MCF 10A (cell line): ENCODE results near the gene SHLD1. TPM values are rescaled to one million over a fixed set of nuclear protein-coding genes. Genes with fewer than 3 reads are reported as not detected.

Experiments used
- BruUV-seq: library from RNA; stranded (reverse); fragments of 400-500 nt; replicated peaks from 2 replicates; lab custom pipeline; 2021; lab: Mats Ljungman, UMichigan
- CTCF ChIA-PET: fragments of 300-600 bp; sonication (Branson Sonifier 250); formaldehyde crosslinking; extraction: SDS; loops from one replicate; lab custom pipeline; 2021; ENCODE audit warnings: antibody characterized with exemption, inconsistent platforms; lab: Yijun Ruan, JAX
- POLR2A ChIA-PET: fragments of 300-600, 350-650 bp; sonication (Branson Sonifier 250); formaldehyde crosslinking; extraction: SDS; loops from one replicate; lab custom pipeline; 2020; ENCODE audit warnings: antibody characterized with exemption, inconsistent platforms; lab: Yijun Ruan, JAX
- DNase-seq: peaks from one replicate; pipeline ENCODE4 v3.0.0-alpha.2; 2018; ENCODE audit not compliant: unreplicated experiment
- H3K27ac Mint-ChIP-seq: one replicate; pipeline ENCODE4 v1.8.0; 2022; ENCODE audit warnings: mild to moderate bottlenecking, low read depth, mixed read lengths; ENCODE audit not compliant: unreplicated experiment
- H3K27me3 Mint-ChIP-seq: one replicate; pipeline ENCODE4 v1.8.0; 2022; ENCODE audit warnings: mixed read lengths; ENCODE audit not compliant: insufficient read depth, unreplicated experiment
- H3K36me3 Mint-ChIP-seq: one replicate; pipeline ENCODE4 v1.8.0; 2022; ENCODE audit warnings: mild to moderate bottlenecking, moderate library complexity, mixed read lengths; ENCODE audit not compliant: insufficient read depth, unreplicated experiment
- H3K4me1 Mint-ChIP-seq: one replicate; pipeline ENCODE4 v1.8.0; 2022; ENCODE audit warnings: mixed read lengths; ENCODE audit not compliant: insufficient read depth, unreplicated experiment
- H3K4me3 Mint-ChIP-seq: one replicate; pipeline ENCODE4 v1.8.0; 2022; ENCODE audit warnings: mild to moderate bottlenecking, moderate library complexity, mixed read lengths; ENCODE audit not compliant: unreplicated experiment
- H3K9me3 Mint-ChIP-seq: one replicate; pipeline ENCODE4 v1.8.0; 2022; ENCODE audit warnings: mixed read lengths; ENCODE audit not compliant: unreplicated experiment
- CTCF ChIP-seq: fragments of 200-600 bp; IDR thresholded peaks from one replicate; pipeline ENCODE4 v1.8.0; 2022; ENCODE audit warnings: antibody characterized with exemption, mild to moderate bottlenecking; ENCODE audit not compliant: unreplicated experiment
- intact Hi-C: fragments of 100-400 bp; cut with micrococcal nuclease; formaldehyde crosslinking; loops from 2 replicates; pipeline ENCODE4 v1.14.1; 2022
- total RNA-seq: library from RNA; stranded (reverse); gene quantifications from 2 replicates; pipeline ENCODE4 v1.2.3, GENCODE V29; 2022

SHLD1 gene
- total RNA-seq, 1 experiment from 2014 or later = 2.3 TPM

- intact Hi-C loops = loop anchor here (5.0 kb wide), 2 partner anchors 123 to 268 kb away; no protein-coding TSS in a partner anchor
- ChIA-PET POLR2A (interaction anchor here (0.5 to 0.7 kb wide), 3 partner anchors 8 to 320 kb away, joined by 3 to 4 read pairs (median 4); no protein-coding TSS in a partner anchor), CTCF (interaction anchor here (0.5 to 0.9 kb wide), 5 partner anchors 11 to 172 kb away, joined by 3 to 5 read pairs (median 3); no protein-coding TSS in a partner anchor)
- H3K36me3 Mint-ChIP-seq = no peaks in the 10 kb centered on the region
- no peaks in the 10 kb centered on the region for H3K4me1 Mint-ChIP-seq
- H3K27ac Mint-ChIP-seq = no peak overlapping the region
- H3K27me3 Mint-ChIP-seq = no peaks in the 10 kb centered on the region
- no peak for TF ChIP-seq CTCF
- DNase-seq = no peak
- no peak overlapping the region for H3K4me3 Mint-ChIP-seq
- no TSS peak for BruUV-seq
- H3K9me3 Mint-ChIP-seq = no peaks in the 10 kb centered on the region
These were observed 58.7 kb downstream of the SHLD1 start for GRCh38 chr20:5808901-5809300.

GRCh38 chr20:5809495-5809894 is 59.3 kb downstream of the SHLD1 start:
- Mint-ChIP-seq H3K9me3 (no peaks in the 10 kb centered on the region), H3K4me3 (no peak overlapping the region), H3K36me3 (no peaks in the 10 kb centered on the region), H3K27me3 (no peaks in the 10 kb centered on the region), H3K27ac (no peak overlapping the region), H3K4me1 (no peaks in the 10 kb centered on the region)
- intact Hi-C loops = loop anchor here (5.0 kb wide), 2 partner anchors 123 to 268 kb away; no protein-coding TSS in a partner anchor
- no peak for DNase-seq
- no TSS peak for BruUV-seq
- no peak for TF ChIP-seq CTCF
- CTCF ChIA-PET = interaction anchor here (0.6 to 0.9 kb wide), 3 partner anchors 21 to 172 kb away, joined by 3 to 5 read pairs (median 3); no protein-coding TSS in a partner anchor
- POLR2A ChIA-PET = interaction anchor here (0.5 kb wide), 1 partner anchor 362 kb away, joined by 3 read pairs; no protein-coding TSS in a partner anchor

- no peak for DNase-seq
- CTCF ChIA-PET = interaction anchor here (0.7 kb wide), 1 partner anchor 31 kb away, joined by 3 read pairs; no protein-coding TSS in a partner anchor
- Mint-ChIP-seq H3K27ac (no peak overlapping the region), H3K36me3 (no peaks in the 10 kb centered on the region), H3K4me1 (no peaks in the 10 kb centered on the region), H3K4me3 (no peak overlapping the region), H3K9me3 (no peaks in the 10 kb centered on the region), H3K27me3 (no peaks in the 10 kb centered on the region)
- no TSS peak for BruUV-seq
- TF ChIP-seq CTCF = no peak
- POLR2A ChIA-PET = interaction anchor here (0.7 kb wide), 1 partner anchor 106 kb away, joined by 3 read pairs; no protein-coding TSS in a partner anchor
- intact Hi-C loops = no loop called here
These were observed 60.7 kb downstream of the SHLD1 start for GRCh38 chr20:5810800-5811422.

GRCh38 chr20:5811746-5812145 is 61.5 kb downstream of the SHLD1 start:
- Mint-ChIP-seq H3K27me3 (no peaks in the 10 kb centered on the region), H3K9me3 (no peaks in the 10 kb centered on the region), H3K27ac (no peak overlapping the region), H3K4me3 (no peak overlapping the region), H3K36me3 (no peaks in the 10 kb centered on the region), H3K4me1 (no peaks in the 10 kb centered on the region)
- intact Hi-C loops = no loop called here
- POLR2A ChIA-PET = no interaction called here
- no peak for TF ChIP-seq CTCF
- DNase-seq = no peak
- CTCF ChIA-PET = interaction anchor here (0.7 kb wide), 1 partner anchor 32 kb away, joined by 3 read pairs; no protein-coding TSS in a partner anchor
- BruUV-seq = no TSS peak
